H9 (cell line): ENCODE measurements around the gene MAN1A1. TPM values are rescaled to one million over a fixed set of nuclear protein-coding genes. Genes with fewer than 3 reads are reported as not detected.

ENCODE experiments used
- DNase-seq: peaks from one replicate; pipeline ENCODE4 v3.0.0-alpha.2; 2017
- H2AFZ ChIP-seq: one replicate; pipeline ENCODE4 v1.6.1; 2013; ENCODE audit warnings: mild to moderate bottlenecking, low read length, control low read depth, moderate library complexity
- H2AK5ac ChIP-seq: 2 replicates; pipeline ENCODE4 v1.6.1; 2013; ENCODE audit warnings: low read length, control low read depth, mixed read lengths; ENCODE audit not compliant: insufficient read length
- H2BK120ac ChIP-seq: one replicate; pipeline ENCODE4 v1.6.1; 2013; ENCODE audit warnings: low read depth, mild to moderate bottlenecking, low read length, control low read depth, inconsistent platforms; ENCODE audit not compliant: poor library complexity, severe bottlenecking
- H2BK12ac ChIP-seq: 2 replicates; pipeline ENCODE4 v1.6.1; 2013; ENCODE audit warnings: low read length, control low read depth, mixed read lengths, low read depth; ENCODE audit not compliant: insufficient read length
- H2BK15ac ChIP-seq: 2 replicates; pipeline ENCODE4 v1.6.1; 2013; ENCODE audit warnings: low read depth, low read length, control low read depth
- H2BK20ac ChIP-seq: one replicate; pipeline ENCODE4 v1.6.1; 2013; ENCODE audit warnings: low read depth, mild to moderate bottlenecking, low read length, control low read depth, inconsistent platforms; ENCODE audit not compliant: poor library complexity, severe bottlenecking
- H2BK5ac ChIP-seq: 2 replicates; pipeline ENCODE4 v1.6.1; 2013; ENCODE audit warnings: low read length, control low read depth, mixed read lengths; ENCODE audit not compliant: insufficient read length
- H3K14ac ChIP-seq: 2 replicates; pipeline ENCODE4 v1.6.1; 2013; ENCODE audit warnings: low read length, control low read depth; ENCODE audit not compliant: insufficient read depth
- H3K18ac ChIP-seq: 2 replicates; pipeline ENCODE4 v1.6.1; 2013; ENCODE audit warnings: low read depth, mild to moderate bottlenecking, mixed read lengths, low read length, control low read depth; ENCODE audit not compliant: insufficient read length
- H3K23ac ChIP-seq: 2 replicates; pipeline ENCODE4 v1.6.1; 2013; ENCODE audit warnings: low read length, control low read depth, mixed read lengths, low read depth; ENCODE audit not compliant: insufficient read length
- H3K23me2 ChIP-seq: 2 replicates; pipeline ENCODE4 v1.6.1; 2013; ENCODE audit warnings: low read depth, mild to moderate bottlenecking, mixed read lengths, low read length, control low read depth; ENCODE audit not compliant: insufficient read length, poor library complexity, severe bottlenecking
- H3K27ac ChIP-seq: 2 replicates; pipeline ENCODE4 v1.5.1; 2013; ENCODE audit warnings: low read length, control low read depth, mixed read lengths, low read depth; ENCODE audit not compliant: insufficient read length
- H3K27me3 ChIP-seq: 2 replicates; pipeline ENCODE4 v1.6.1; 2013; ENCODE audit warnings: low read length, control low read depth, inconsistent platforms; ENCODE audit not compliant: insufficient read depth
- H3K4ac ChIP-seq: 2 replicates; pipeline ENCODE4 v1.6.1; 2013; ENCODE audit warnings: low read depth, mild to moderate bottlenecking, control low read depth, inconsistent platforms, low read length, moderate library complexity
- H3K4me1 ChIP-seq: 2 replicates; pipeline ENCODE4 v1.6.1; 2013; ENCODE audit warnings: low read length, control low read depth, inconsistent platforms; ENCODE audit not compliant: insufficient read depth
- H3K4me2 ChIP-seq: 2 replicates; pipeline ENCODE4 v1.6.1; 2013; ENCODE audit warnings: low read length, control low read depth, mixed read lengths; ENCODE audit not compliant: insufficient read length, insufficient read depth
- H3K56ac ChIP-seq: 2 replicates; pipeline ENCODE4 v1.6.1; 2013; ENCODE audit warnings: low read depth, mild to moderate bottlenecking, mixed read lengths, low read length, control low read depth; ENCODE audit not compliant: insufficient read length
- H3K79me1 ChIP-seq: 2 replicates; pipeline ENCODE4 v1.6.1; 2013; ENCODE audit warnings: low read depth, mild to moderate bottlenecking, moderate library complexity, low read length, control low read depth, inconsistent platforms; ENCODE audit not compliant: insufficient read depth, poor library complexity, severe bottlenecking
- H3K79me2 ChIP-seq: 2 replicates; pipeline ENCODE4 v1.6.1; 2013; ENCODE audit warnings: low read length, control low read depth, inconsistent platforms; ENCODE audit not compliant: insufficient read depth
- H3K9ac ChIP-seq: 2 replicates; pipeline ENCODE4 v1.6.1; 2013; ENCODE audit warnings: low read length, control low read depth, mixed read lengths; ENCODE audit not compliant: insufficient read length; ENCODE audit errors: extremely low read depth
- H3K9me3 ChIP-seq: one replicate; pipeline ENCODE4 v1.6.1; 2013; ENCODE audit warnings: low read depth, low read length, inconsistent platforms; ENCODE audit not compliant: control insufficient read depth
- H3T11ph ChIP-seq: one replicate; pipeline ENCODE4 v1.6.1; 2013; ENCODE audit warnings: mild to moderate bottlenecking, low read length, control low read depth, inconsistent platforms
- H4K20me1 ChIP-seq: one replicate; pipeline ENCODE4 v1.6.1; 2013; ENCODE audit not compliant: control insufficient read depth, insufficient read length, insufficient read depth
- H4K5ac ChIP-seq: 2 replicates; pipeline ENCODE4 v1.6.1; 2013; ENCODE audit warnings: low read depth, mild to moderate bottlenecking, mixed read lengths, low read length, control low read depth; ENCODE audit not compliant: insufficient read length
- H4K8ac ChIP-seq: replicated peaks from 2 replicates; pipeline ENCODE4 v1.6.1; 2013; ENCODE audit warnings: low read length, control low read depth, mixed read lengths, low read depth; ENCODE audit not compliant: insufficient read length
- H4K91ac ChIP-seq: 2 replicates; pipeline ENCODE4 v1.6.1; 2013; ENCODE audit warnings: low read depth, mild to moderate bottlenecking, moderate library complexity, mixed read lengths, low read length, control low read depth; ENCODE audit not compliant: insufficient read length
- H3K27ac Mint-ChIP-seq, 3 experiments: 2 replicates in 2 of 3; 3 replicates in 1 of 3; pipeline ENCODE4 v1.8.0; 2020 to 2021; ENCODE audit warnings: mixed read lengths in 3 of 3, mild to moderate bottlenecking in 1 of 3, moderate library complexity in 1 of 3
- H3K27me3 Mint-ChIP-seq: 2 replicates; pipeline ENCODE4 v1.8.0; 2021; ENCODE audit warnings: low read depth, mild to moderate bottlenecking, moderate library complexity, mixed read lengths
- H3K36me3 Mint-ChIP-seq, 3 experiments: 2 replicates in 2 of 3; 3 replicates in 1 of 3; pipeline ENCODE4 v1.8.0; 2020 to 2021; ENCODE audit warnings: low read depth in 3 of 3, mixed read lengths in 3 of 3; ENCODE audit not compliant: insufficient read depth in 1 of 3
- H3K4me1 Mint-ChIP-seq, 2 experiments: 2 replicates each; pipeline ENCODE4 v1.8.0; 2020; ENCODE audit warnings: mixed read lengths in 2 of 2
- H3K4me3 Mint-ChIP-seq, 2 experiments: 2 replicates in 1 of 2; 3 replicates in 1 of 2; pipeline ENCODE4 v1.8.0; 2020 to 2021; ENCODE audit warnings: mild to moderate bottlenecking in 2 of 2, mixed read lengths in 2 of 2, moderate library complexity in 1 of 2
- H3K9me3 Mint-ChIP-seq, 2 experiments: 2 replicates in 1 of 2; 3 replicates in 1 of 2; pipeline ENCODE4 v1.8.0; 2020; ENCODE audit warnings: mild to moderate bottlenecking in 2 of 2, mixed read lengths in 2 of 2, moderate library complexity in 1 of 2
- CTCF ChIP-seq: fragments of 200-600 bp; sonication (generic); conservative IDR thresholded peaks from 3 replicates; pipeline ENCODE4 v1.8.0; 2021; ENCODE audit warnings: antibody characterized with exemption, mild to moderate bottlenecking
- WGBS: extraction: QIAGEN DNeasy Blood & Tissue Kit; methylation state at CpG from one replicate; pipeline ENCODE4 v1.1.7; 2013; ENCODE audit warnings: missing lambda C conversion rate, low lambda C conversion rate, mixed read lengths; ENCODE audit not compliant: insufficient read length; ENCODE audit errors: extremely low coverage; 5-methylcytosine and 5-hydroxymethylcytosine counted together
- total RNA-seq: library from RNA; stranded (reverse); gene quantifications from 2 replicates; pipeline ENCODE4 v1.2.1, GENCODE V29; 2021

MAN1A1 gene
- total RNA-seq, 1 experiment from 2014 or later = 1.6 TPM

- no peak overlapping the region for H3K27ac Mint-ChIP-seq
These were observed 123.5 kb downstream of the MAN1A1 start for GRCh38 chr6:119226089-119226488.

More at GRCh38 chr6:119226089-119226488, 123.5 kb downstream of the MAN1A1 start:
- H3K4me3 Mint-ChIP-seq = no peak overlapping the region
- no peak overlapping the region for H4K8ac ChIP-seq
- no peak overlapping the region for H2BK5ac ChIP-seq
- H4K91ac ChIP-seq = no peak overlapping the region
- no peak overlapping the region for H3K4me2 ChIP-seq
- H3K9ac ChIP-seq = no peak overlapping the region
- no peaks in the 10 kb centered on the region for H3K27me3 ChIP-seq
- no peak overlapping the region for H3T11ph ChIP-seq
- no peaks in the 10 kb centered on the region for H3K79me1 ChIP-seq
- H3K56ac ChIP-seq = no peak overlapping the region
- H3K23me2 ChIP-seq = no peaks in the 10 kb centered on the region
- no peaks in the 10 kb centered on the region for H3K36me3 Mint-ChIP-seq
- H3K9me3 Mint-ChIP-seq = no peaks in the 10 kb centered on the region
- TF ChIP-seq CTCF = no peak
- no peak overlapping the region for H3K27ac ChIP-seq
- H2BK20ac ChIP-seq = no peak overlapping the region
- no peak overlapping the region for H2BK120ac ChIP-seq
- WGBS = no CpG with 5 or more reads among the region's 4 CpGs
- H2BK15ac ChIP-seq = no peak overlapping the region
- no peak overlapping the region for H3K14ac ChIP-seq
- no peaks in the 10 kb centered on the region for H3K4me1 ChIP-seq
- no peak overlapping the region for H2BK12ac ChIP-seq
- H3K23ac ChIP-seq = no peak overlapping the region
- no peaks in the 10 kb centered on the region for H3K79me2 ChIP-seq
- no peaks in the 10 kb centered on the region for H4K20me1 ChIP-seq
- H3K27me3 Mint-ChIP-seq = no peaks in the 10 kb centered on the region
- no peak overlapping the region for H3K4ac ChIP-seq
- H3K9me3 ChIP-seq = no peaks in the 10 kb centered on the region
- no peak overlapping the region for H4K5ac ChIP-seq
- H2AK5ac ChIP-seq = no peak overlapping the region
- no peak for DNase-seq
- H3K4me1 Mint-ChIP-seq = no peaks in the 10 kb centered on the region
- no peak overlapping the region for H2AFZ ChIP-seq
- no peak overlapping the region for H3K18ac ChIP-seq
